ENCODE data around the gene GREB1. TPM values are rescaled to one million over a fixed set of nuclear protein-coding genes. Genes with fewer than 3 reads are reported as not detected.
A peak's percentile ranks its signal among the peaks of the same experiment; 100 is the strongest.

The GREB1 gene
- total RNA-seq, 1 experiment from 2014 or later, result 0.62 TPM

DNA sequence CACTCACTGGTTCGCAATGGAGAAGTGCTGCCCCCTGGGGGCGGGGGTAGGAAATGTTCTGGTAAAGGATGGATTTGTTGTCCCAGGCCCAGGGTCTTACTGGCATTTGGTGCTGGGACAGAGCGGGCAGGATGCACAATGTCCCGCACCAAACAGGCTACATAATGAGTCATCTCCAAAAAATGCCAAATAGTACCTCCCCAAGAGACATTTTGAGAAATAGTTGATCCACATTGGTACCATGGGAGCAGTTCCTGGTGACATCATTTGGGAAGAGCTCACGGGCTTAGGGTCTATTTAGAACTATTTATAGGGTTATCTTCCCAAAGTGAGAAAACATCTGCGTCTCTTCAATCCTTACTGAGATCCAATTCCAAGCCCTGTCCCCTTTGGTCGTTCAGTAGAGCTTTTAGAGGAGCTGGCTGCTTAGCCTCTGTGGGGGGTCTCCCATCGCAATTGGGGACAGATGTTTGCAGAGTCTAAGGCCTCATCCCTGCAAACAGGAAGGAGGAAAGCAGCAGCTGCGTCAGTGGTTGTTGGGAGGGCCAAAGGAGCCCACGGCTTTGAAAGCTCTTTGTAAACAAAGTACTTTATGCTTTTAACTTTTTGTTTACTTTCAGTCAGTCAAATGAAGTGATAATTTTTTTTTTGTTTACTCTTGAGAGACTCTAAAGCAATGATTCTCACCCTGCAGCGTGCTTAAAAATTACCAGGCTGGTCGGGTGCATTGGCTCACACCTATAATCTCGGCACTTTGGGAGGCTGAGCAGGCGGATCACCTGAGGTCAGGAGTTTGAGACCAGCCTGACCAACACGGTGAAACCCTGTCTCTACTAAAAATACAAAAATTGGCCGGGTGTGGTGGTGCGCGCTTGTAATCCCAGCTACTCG lies 49.3 kb downstream of the GREB1 start:
- H3K9ac ChIP-seq (ENCODE audit: low read length), result no peak overlapping the region

DNA sequence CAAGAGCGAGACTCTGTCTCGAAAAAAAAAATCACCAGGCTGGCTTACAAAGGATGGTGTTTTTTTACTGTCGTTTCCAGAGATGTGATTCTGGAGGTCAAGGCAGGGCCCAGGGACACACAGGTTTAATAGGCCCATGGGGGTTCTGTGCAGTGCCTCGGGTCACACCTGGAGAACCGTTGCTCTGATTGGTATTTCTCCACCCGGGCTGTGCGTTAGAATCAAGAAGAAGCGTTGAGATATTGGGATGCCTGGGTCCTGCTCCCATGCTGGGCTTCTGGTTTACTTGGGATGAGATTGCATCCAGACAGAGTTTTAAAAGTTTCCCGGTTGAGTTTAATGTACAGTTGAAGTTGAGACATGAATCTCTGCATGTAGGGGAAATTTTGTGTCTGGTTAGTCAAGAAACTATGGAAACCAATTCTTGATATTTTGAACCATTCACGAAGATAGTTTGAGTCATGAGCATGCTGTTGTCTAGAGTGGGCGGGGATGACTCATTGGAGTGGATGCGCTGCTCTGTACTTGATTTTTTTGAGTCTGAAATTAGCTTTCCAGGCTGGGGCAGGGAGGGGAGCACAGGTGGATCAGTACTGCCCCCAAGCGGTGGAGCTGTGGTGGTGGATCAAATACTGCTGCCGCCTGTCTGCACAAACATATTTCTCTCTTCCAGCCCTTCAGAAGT lies 50.1 kb downstream of the GREB1 start:
- H4K20me1 ChIP-seq (ENCODE audit: low read length), result no peaks in the 10 kb centered on the region
- POLR2A ChIA-PET (ENCODE audit: unreplicated experiment), result no interaction called here
- H2AFZ ChIP-seq (ENCODE audit: low read length), result no peak overlapping the region
- H3K79me2 ChIP-seq (ENCODE audit: low read length), result no peaks in the 10 kb centered on the region
- peak; percentile 89 for DNase-seq
- intact Hi-C loops (cut with micrococcal nuclease), result loop anchor here (1.0 to 5.0 kb wide), 3 partner anchors 99 to 452 kb away; a partner anchor contains a TSS
- H3K27me3 ChIP-seq (ENCODE audit: low read length), result no peaks in the 10 kb centered on the region
- CTCF ChIA-PET, result interaction anchor here (0.6 to 3.1 kb wide), 7 partner anchors 48 to 452 kb away, joined by 3 to 26 read pairs (median 8); a partner anchor contains a TSS
- no peak overlapping the region for H3K27ac ChIP-seq (ENCODE audit: low read length)
- no peaks in the 10 kb centered on the region for H3K9me2 ChIP-seq (replicated peaks; ENCODE audit: low read length)
- H3K4me2 ChIP-seq (ENCODE audit: low read length), result no peak overlapping the region
- H3K4me1 ChIP-seq (ENCODE audit: insufficient read depth, low read length), result no peaks in the 10 kb centered on the region; the same call in 1 of the 2 replicates
- no peak overlapping the region for H3K4me3 ChIP-seq (ENCODE audit: low read length)
- ATAC-seq, result peak; percentile 85
- TF ChIP-seq CTCF (conservative IDR thresholded peaks at IDR 0.05; ENCODE audit: low read depth, low read length), result peak; percentile 96
- TF ChIP-seq EZH2phosphoT487 (IDR thresholded peaks at IDR 0.05; ENCODE audit: borderline replicate concordance, low read length), result no peak
- H3K9me3 ChIP-seq (ENCODE audit: low read length), result no peaks in the 10 kb centered on the region
- H3K36me3 ChIP-seq (ENCODE audit: low read depth, low read length), result no peaks in the 10 kb centered on the region
- no peaks in the 10 kb centered on the region for H3F3A ChIP-seq (ENCODE audit: low read length, unreplicated experiment)
- no peak overlapping the region for H3K9ac ChIP-seq (ENCODE audit: low read length)
- BruUV-seq (replicated peaks), result no TSS peak

More for the DNA sequence above, 49.3 kb downstream of the GREB1 start:
- Histone ChIP-seq H3K27me3 (ENCODE audit: low read length) (no peaks in the 10 kb centered on the region), H4K20me1 (ENCODE audit: low read length) (no peaks in the 10 kb centered on the region), H3K4me2 (ENCODE audit: low read length) (no peak overlapping the region), H2AFZ (ENCODE audit: low read length) (no peak overlapping the region), H3K36me3 (ENCODE audit: low read depth, low read length) (no peaks in the 10 kb centered on the region), H3K9me3 (ENCODE audit: low read length) (no peaks in the 10 kb centered on the region), H3K4me1 (ENCODE audit: insufficient read depth, low read length) (no peaks in the 10 kb centered on the region), H3K9me2 (replicated peaks; ENCODE audit: low read length) (no peaks in the 10 kb centered on the region), H3K4me3 (ENCODE audit: low read length) (no peak overlapping the region), H3K79me2 (ENCODE audit: low read length) (no peaks in the 10 kb centered on the region), H3F3A (ENCODE audit: low read length, unreplicated experiment) (no peaks in the 10 kb centered on the region), H3K27ac (ENCODE audit: low read length) (no peak overlapping the region)
- ATAC-seq, result no peak; the same call in 1 of the 2 replicates
- intact Hi-C loops (cut with micrococcal nuclease), result loop anchor here (5.0 kb wide), 1 partner anchor 451 kb away; a partner anchor contains a TSS
- POLR2A ChIA-PET (ENCODE audit: unreplicated experiment), result interaction anchor here (0.6 kb wide), 1 partner anchor 1147 kb away, joined by 7 read pairs; no protein-coding TSS in a partner anchor
- TF ChIP-seq EZH2phosphoT487 (IDR thresholded peaks at IDR 0.05; ENCODE audit: borderline replicate concordance, low read length) (no peak), CTCF (conservative IDR thresholded peaks at IDR 0.05; ENCODE audit: low read depth, low read length) (peak; percentile 95)
- BruUV-seq (replicated peaks), result no TSS peak
- peak; percentile 77 for DNase-seq
- CTCF ChIA-PET, result interaction anchor here (0.8 to 3.1 kb wide), 5 partner anchors 25 to 450 kb away, joined by 3 to 26 read pairs (median 6); a partner anchor contains a TSS
